Activated CD4-positive, alpha-beta T cell treated with anti-CD3 and anti-CD28 coated beads for 36 hours (primary cell): ENCODE data around the gene SEPTIN11. TPM values are rescaled to one million over a fixed set of nuclear protein-coding genes. Genes with fewer than 3 reads are reported as not detected.
A peak's percentile ranks its signal among the peaks of the same experiment; 100 is the strongest.

ENCODE experiments used
- ATAC-seq: fragments of 200-7000 bp; cut with Tn5 transposase; one replicate; pipeline ENCODE4 v1.10.0; 2021; ENCODE audit warnings: mild to moderate bottlenecking, moderate library complexity
- CTCF ChIA-PET: fragments of 350-600 bp; sonication (Branson Sonifier 250); formaldehyde crosslinking; loops from one replicate; lab custom pipeline; 2021; ENCODE audit warnings: antibody characterized with exemption; lab: Charles Lee
- POLR2A ChIA-PET: fragments of 350-600 bp; sonication (Branson Sonifier 250); formaldehyde crosslinking; loops from one replicate; lab custom pipeline; 2021; ENCODE audit warnings: antibody characterized with exemption, inconsistent platforms; lab: Charles Lee
- DNase-seq: peaks from one replicate; pipeline ENCODE4 v3.0.0-alpha.2; 2020
- H3K27ac Mint-ChIP-seq: one replicate; pipeline ENCODE4 v1.8.0; 2021; ENCODE audit warnings: mixed read lengths
- H3K27me3 Mint-ChIP-seq: one replicate; pipeline ENCODE4 v1.8.0; 2021; ENCODE audit warnings: mixed read lengths
- H3K36me3 Mint-ChIP-seq: one replicate; pipeline ENCODE4 v1.8.0; 2021; ENCODE audit warnings: low read depth, mixed read lengths
- H3K4me1 Mint-ChIP-seq: one replicate; pipeline ENCODE4 v1.8.0; 2021; ENCODE audit warnings: mixed read lengths
- H3K4me3 Mint-ChIP-seq: one replicate; pipeline ENCODE4 v1.8.0; 2021; ENCODE audit warnings: mild to moderate bottlenecking, moderate library complexity, mixed read lengths
- H3K9me3 Mint-ChIP-seq: one replicate; pipeline ENCODE4 v1.8.0; 2021; ENCODE audit warnings: low read depth, mixed read lengths
- intact Hi-C, 2 experiments: fragments of 100-400 bp; cut with DNase I in 1 of 2; cut with micrococcal nuclease in 1 of 2; formaldehyde crosslinking; loops; one replicate each; pipeline versions ENCODE4 v1.14.2 to v1.15.1; 2022 to 2024; cut with DNase I, micrococcal nuclease
- total RNA-seq, 2 experiments: library from RNA; stranded (reverse); gene quantifications; one replicate each; pipeline ENCODE4 v1.2.3, GENCODE V29; 2021

The SEPTIN11 gene
- total RNA-seq, 2 experiments from 2014 or later: 15.5 to 34.5 TPM

DNA sequence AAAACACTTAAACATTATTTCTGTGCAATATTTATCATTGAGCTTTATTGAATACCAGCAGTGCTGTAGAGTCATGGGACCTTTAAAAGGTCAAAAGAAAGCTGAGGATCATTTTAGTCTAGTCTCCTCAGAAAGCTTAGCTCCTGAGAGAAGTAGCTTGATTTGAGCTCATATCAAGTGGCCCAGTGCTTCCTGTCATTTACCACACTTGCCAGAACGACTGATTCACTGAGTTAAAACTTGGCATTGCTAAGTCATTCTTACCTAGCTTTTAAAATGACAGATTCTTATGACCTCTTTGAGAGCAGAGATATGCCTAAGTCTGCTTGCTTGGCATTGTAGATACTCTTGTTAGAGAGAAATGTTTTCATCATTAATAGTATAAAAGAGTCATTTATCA lies 15.2 kb downstream of the SEPTIN11 start:
- ATAC-seq (peak; percentile 17), DNase-seq (no peak)
- CTCF ChIA-PET: interaction anchor here (0.6 to 1.0 kb wide), 3 partner anchors 10 to 304 kb away, joined by 3 to 5 read pairs (median 3); no protein-coding TSS in a partner anchor
- H3K27me3 Mint-ChIP-seq: peaks cover 2% of the 10 kb centered on the region
- no peak overlapping the region for H3K4me3 Mint-ChIP-seq
- intact Hi-C loops: no loop called here
- no peak overlapping the region for H3K27ac Mint-ChIP-seq
- POLR2A ChIA-PET: no interaction called here
- H3K4me1 Mint-ChIP-seq: peaks cover 19% of the 10 kb centered on the region
- H3K9me3 Mint-ChIP-seq: peaks cover 2% of the 10 kb centered on the region
- H3K36me3 Mint-ChIP-seq: peaks cover 3% of the 10 kb centered on the region

DNA sequence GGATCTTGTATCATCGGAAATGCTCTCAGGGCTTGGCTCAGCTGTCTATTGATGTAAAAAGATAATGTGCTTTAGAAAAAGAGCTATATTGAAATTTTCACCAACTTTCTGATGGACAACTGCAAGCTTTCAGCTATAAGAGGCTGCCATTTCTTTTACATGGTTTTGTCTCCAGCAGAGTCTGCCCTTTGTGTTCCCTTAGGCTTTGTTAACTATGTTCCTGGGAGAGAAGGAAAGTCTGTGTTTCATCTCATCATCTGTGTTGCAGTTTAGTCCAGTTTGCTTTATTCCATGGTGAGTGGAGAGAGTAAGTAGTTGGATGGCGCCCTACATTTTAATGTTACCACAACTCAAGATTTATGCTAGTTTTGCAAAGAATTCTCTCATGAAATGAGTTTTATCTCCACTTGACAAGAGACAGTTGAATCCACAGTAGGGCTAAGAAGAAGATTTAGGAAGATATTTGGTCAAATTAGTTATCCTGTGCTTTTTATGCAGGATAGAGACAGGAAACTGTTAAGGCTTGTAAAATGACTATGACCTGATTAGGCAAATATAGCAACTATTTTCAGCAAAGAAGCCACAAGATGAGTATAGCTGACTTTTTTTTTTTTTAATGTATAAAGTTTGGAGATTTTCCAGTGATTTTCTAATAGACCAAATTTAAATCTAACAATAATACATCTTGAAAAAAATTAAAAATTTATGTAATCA lies 16.5 kb downstream of the SEPTIN11 start:
- no peak for DNase-seq
- Mint-ChIP-seq H3K4me3 (no peak overlapping the region), H3K36me3 (peaks cover 3% of the 10 kb centered on the region), H3K27ac (no peak overlapping the region), H3K4me1 (peaks cover 9% of the 10 kb centered on the region), H3K9me3 (peaks cover 2% of the 10 kb centered on the region), H3K27me3 (no peaks in the 10 kb centered on the region)
- no peak for ATAC-seq
- ChIA-PET POLR2A (no interaction called here), CTCF (interaction anchor here (0.6 to 2.0 kb wide), 2 partner anchors 25 to 78 kb away, joined by 3 to 7 read pairs; no protein-coding TSS in a partner anchor)
- intact Hi-C loops: no loop called here

DNA sequence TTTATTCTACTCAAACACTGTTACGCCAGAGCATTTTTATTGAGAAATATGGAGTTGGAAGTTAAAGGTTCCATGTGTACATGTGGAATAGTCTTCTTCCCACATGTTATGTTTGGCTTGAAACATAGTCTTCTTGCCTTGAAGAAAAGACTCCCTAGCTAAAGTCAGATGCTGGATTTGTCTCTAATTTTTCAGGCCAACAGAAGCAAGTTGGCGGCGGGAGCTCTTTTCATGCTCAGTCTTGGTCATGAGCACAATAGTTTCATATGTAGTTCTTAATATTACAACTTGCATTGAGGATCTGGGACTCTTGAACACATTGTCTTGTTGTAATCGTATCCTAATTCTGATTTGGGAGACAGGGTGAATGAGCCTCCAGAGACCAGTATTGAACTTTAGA lies 19.4 kb downstream of the SEPTIN11 start:
- Mint-ChIP-seq H3K4me1 (peaks cover 9% of the 10 kb centered on the region), H3K36me3 (peaks cover 3% of the 10 kb centered on the region), H3K27me3 (no peaks in the 10 kb centered on the region), H3K9me3 (peaks cover 2% of the 10 kb centered on the region), H3K4me3 (no peak overlapping the region), H3K27ac (no peak overlapping the region)
- DNase-seq: no peak
- POLR2A ChIA-PET: no interaction called here
- CTCF ChIA-PET: interaction anchor here (1.2 kb wide), 1 partner anchor 1184 kb away, joined by 3 read pairs; no protein-coding TSS in a partner anchor
- no peak for ATAC-seq
- intact Hi-C loops: no loop called here

DNA sequence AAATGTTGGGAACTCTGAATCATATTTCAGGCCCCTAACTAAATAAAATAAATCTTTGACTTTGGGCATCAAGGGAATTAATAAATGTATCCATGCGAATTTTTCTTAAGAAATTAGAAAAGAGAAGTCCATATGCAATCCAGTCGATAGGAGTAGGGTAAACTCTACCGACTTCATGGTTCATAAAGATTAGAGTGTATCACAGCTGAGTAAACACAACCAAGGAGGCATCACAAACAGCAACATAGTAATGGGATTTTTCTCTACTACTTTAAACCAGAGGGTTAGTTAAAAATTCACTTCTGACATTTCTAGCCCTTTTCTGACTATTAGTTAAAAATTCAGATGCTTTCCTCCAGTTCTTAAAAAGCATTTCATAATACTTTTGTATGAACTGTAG lies 19.9 kb downstream of the SEPTIN11 start:
- ATAC-seq (no peak), DNase-seq (no peak)
- intact Hi-C loops: no loop called here
- no peak overlapping the region for H3K27ac Mint-ChIP-seq
- no peak overlapping the region for H3K4me3 Mint-ChIP-seq
- H3K27me3 Mint-ChIP-seq: no peaks in the 10 kb centered on the region
- H3K36me3 Mint-ChIP-seq: no peaks in the 10 kb centered on the region
- ChIA-PET CTCF (interaction anchor here (1.2 kb wide), 1 partner anchor 1185 kb away, joined by 3 read pairs; no protein-coding TSS in a partner anchor), POLR2A (no interaction called here)
- H3K4me1 Mint-ChIP-seq: peaks cover 5% of the 10 kb centered on the region
- H3K9me3 Mint-ChIP-seq: no peaks in the 10 kb centered on the region

DNA sequence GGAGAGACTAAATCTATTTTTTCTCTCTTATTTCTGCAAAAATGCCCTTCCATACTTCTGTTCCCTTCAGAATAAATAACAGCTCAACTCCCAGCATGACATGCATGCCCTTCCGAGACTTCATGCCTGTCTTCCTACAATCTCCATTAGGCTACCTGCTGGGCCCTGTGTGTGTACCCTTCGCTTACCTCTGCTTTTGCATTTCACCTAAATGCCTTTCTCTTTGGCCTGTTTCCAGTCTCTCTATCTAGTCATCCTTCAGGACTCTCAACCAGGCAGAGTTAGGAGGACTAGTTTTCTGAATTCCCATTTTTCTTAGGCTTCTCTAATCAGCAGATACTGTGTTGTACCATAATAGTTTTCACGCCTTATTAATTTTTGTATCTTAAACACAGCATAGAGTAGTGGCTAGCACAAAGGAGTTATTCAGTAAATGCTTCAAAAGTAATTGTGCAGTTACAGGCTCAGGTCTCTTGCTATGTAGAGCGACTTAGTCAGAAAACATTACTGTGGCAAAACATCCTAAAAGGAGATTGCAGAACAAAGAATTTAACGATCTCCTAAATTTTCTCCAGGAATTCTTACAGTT lies 20.5 kb downstream of the SEPTIN11 start:
- DNase-seq (no peak), ATAC-seq (no peak)
- H3K27me3 Mint-ChIP-seq: no peaks in the 10 kb centered on the region
- no peak overlapping the region for H3K4me3 Mint-ChIP-seq
- H3K9me3 Mint-ChIP-seq: no peaks in the 10 kb centered on the region
- ChIA-PET CTCF (interaction anchor here (1.2 kb wide), 1 partner anchor 1185 kb away, joined by 3 read pairs; no protein-coding TSS in a partner anchor), POLR2A (no interaction called here)
- H3K27ac Mint-ChIP-seq: no peak overlapping the region
- H3K36me3 Mint-ChIP-seq: no peaks in the 10 kb centered on the region
- peaks cover 2% of the 10 kb centered on the region for H3K4me1 Mint-ChIP-seq
- intact Hi-C loops: no loop called here

DNA sequence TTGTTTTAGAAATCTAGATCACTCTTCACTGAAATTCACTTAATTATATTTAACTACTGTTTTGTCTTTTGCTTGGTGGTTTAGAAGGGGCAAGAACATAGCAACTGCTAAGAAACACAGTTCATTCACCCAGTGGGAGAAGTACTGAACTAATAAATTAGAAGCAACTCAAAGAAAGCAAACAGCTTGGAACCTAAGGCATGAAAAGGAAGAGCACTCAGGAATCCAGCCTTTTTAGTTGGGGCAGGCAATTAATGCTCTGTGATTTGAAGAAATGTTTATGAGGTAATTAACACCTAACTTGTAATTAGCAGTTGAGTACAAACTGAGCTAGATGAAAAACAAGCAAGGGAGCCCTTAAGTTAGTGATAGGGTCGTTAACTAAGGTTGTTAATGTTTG lies 22.8 kb downstream of the SEPTIN11 start:
- DNase-seq (no peak), ATAC-seq (no peak)
- Mint-ChIP-seq H3K4me3 (no peak overlapping the region), H3K4me1 (peaks cover 4% of the 10 kb centered on the region), H3K9me3 (no peaks in the 10 kb centered on the region), H3K36me3 (no peaks in the 10 kb centered on the region), H3K27ac (no peak overlapping the region), H3K27me3 (no peaks in the 10 kb centered on the region)
- intact Hi-C loops: no loop called here
- CTCF ChIA-PET: no interaction called here
- POLR2A ChIA-PET: no interaction called here

DNA sequence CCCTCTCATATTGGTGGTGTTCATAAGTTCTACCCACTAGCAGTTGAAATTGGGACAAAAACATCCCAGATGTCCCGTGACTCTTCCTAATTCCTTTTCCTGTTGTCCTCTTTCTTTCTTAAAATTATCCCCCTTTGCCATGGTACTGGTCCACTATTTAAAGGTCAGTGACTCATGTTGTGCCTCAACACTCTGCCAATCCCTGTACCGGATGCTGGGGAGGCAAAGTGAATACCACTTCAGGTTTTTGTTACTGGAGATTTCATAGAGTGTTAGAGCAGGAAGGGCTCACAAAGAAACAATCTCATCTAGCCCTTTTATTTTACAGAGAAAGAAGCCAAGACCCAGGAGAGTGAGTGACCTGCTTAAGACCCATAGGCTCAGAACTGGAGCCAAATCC lies 24.6 kb downstream of the SEPTIN11 start:
- ChIA-PET POLR2A (no interaction called here), CTCF (interaction anchor here (0.7 to 1.5 kb wide), 2 partner anchors 9 to 24 kb away, joined by 3 to 5 read pairs; no protein-coding TSS in a partner anchor)
- H3K4me3 Mint-ChIP-seq: no peak overlapping the region
- intact Hi-C loops: no loop called here
- peaks cover 19% of the 10 kb centered on the region for H3K4me1 Mint-ChIP-seq
- DNase-seq (no peak), ATAC-seq (no peak)
- H3K27me3 Mint-ChIP-seq: no peaks in the 10 kb centered on the region
- H3K27ac Mint-ChIP-seq: no peak overlapping the region
- H3K9me3 Mint-ChIP-seq: no peaks in the 10 kb centered on the region
- H3K36me3 Mint-ChIP-seq: no peaks in the 10 kb centered on the region

DNA sequence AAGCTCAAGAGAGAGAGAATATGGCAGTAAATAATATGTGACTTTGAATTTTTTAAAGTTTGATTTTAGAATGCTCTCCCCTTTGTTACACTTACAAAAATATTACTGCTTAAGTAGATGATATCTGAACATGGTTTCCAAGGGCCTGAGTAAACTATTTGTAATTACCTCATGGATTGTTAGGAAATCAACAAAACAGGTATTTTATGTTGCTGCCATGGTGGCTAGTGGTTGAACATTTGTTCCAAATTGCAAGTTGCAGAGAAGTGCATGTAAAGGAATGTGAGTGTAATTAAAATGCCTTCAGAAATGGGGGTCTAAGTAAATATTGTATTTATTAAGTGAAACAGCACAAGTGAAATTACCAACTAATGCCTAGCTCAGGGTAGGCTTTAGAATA lies 27.6 kb downstream of the SEPTIN11 start:
- Mint-ChIP-seq H3K27ac (no peak overlapping the region), H3K36me3 (no peaks in the 10 kb centered on the region), H3K9me3 (no peaks in the 10 kb centered on the region), H3K27me3 (no peaks in the 10 kb centered on the region), H3K4me3 (no peak overlapping the region), H3K4me1 (peaks cover 31% of the 10 kb centered on the region)
- ATAC-seq (no peak), DNase-seq (no peak)
- intact Hi-C loops: no loop called here
- POLR2A ChIA-PET: no interaction called here
- CTCF ChIA-PET: interaction anchor here (0.6 to 1.3 kb wide), 6 partner anchors 10 to 374 kb away, joined by 3 to 7 read pairs (median 4); no protein-coding TSS in a partner anchor

DNA sequence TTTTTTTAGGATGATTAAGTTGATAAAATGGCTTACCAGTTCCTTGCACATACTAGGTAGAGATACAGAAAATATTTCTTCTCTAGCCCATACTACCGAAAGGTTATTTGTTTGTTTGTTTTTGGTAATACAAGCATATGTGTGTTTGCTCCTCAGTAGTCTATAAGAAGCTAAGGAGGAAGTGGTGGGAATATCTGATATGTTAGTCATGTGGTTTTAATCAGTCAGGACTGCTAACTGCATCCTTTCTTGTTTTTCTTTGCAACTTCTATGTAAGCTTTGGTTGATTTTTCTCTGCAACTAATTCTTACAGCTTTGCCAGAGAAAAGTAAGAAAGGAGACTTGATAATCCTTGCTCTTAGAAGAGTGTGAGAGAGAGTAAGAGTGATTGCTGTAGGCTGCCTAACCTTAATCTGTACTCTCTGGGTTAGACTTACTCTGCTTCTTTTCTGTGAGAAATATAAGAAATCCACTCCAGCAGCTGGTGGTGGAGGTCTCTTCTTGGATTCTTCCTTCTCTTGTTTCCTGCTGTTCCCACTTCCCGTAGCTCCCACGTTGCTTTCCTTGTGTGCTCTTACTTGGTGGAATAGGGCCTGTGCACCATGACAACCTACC lies 28.3 kb downstream of the SEPTIN11 start:
- CTCF ChIA-PET: interaction anchor here (0.6 to 1.0 kb wide), 6 partner anchors 9 to 375 kb away, joined by 3 to 7 read pairs (median 4); no protein-coding TSS in a partner anchor
- intact Hi-C loops: no loop called here
- DNase-seq: no peak
- H3K36me3 Mint-ChIP-seq: no peaks in the 10 kb centered on the region
- no peak overlapping the region for H3K27ac Mint-ChIP-seq
- H3K4me3 Mint-ChIP-seq: no peak overlapping the region
- H3K4me1 Mint-ChIP-seq: peaks cover 38% of the 10 kb centered on the region
- POLR2A ChIA-PET: interaction anchor here (0.6 kb wide), 1 partner anchor 296 kb away, joined by 3 read pairs; no protein-coding TSS in a partner anchor
- no peak for ATAC-seq
- H3K27me3 Mint-ChIP-seq: no peaks in the 10 kb centered on the region
- H3K9me3 Mint-ChIP-seq: no peaks in the 10 kb centered on the region

DNA sequence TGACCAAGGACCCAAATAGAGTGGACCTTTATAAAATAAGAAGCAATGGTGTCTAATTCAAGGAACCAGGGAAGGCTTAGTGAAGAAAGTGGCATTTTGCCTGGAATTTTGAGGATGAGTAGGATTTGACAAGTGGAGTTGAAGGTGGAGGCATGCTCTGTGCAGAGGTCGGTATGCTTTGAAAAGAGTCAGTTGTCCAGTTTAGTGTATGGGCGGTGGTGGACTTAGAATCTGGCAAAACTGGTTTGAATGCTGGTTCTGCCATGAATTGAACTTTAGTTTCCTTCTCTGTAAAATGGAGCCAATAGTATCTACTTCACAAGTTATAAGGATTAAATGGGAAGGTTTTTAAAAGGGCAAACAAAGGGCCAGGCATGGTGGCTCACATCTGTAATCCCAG lies 29.7 kb downstream of the SEPTIN11 start:
- intact Hi-C loops: no loop called here
- peaks cover 52% of the 10 kb centered on the region for H3K4me1 Mint-ChIP-seq
- ChIA-PET POLR2A (no interaction called here), CTCF (interaction anchor here (1.1 kb wide), 1 partner anchor 104 kb away, joined by 3 read pairs; no protein-coding TSS in a partner anchor)
- no peak for ATAC-seq
- H3K27me3 Mint-ChIP-seq: no peaks in the 10 kb centered on the region
- no peaks in the 10 kb centered on the region for H3K36me3 Mint-ChIP-seq
- H3K4me3 Mint-ChIP-seq: no peak overlapping the region
- H3K27ac Mint-ChIP-seq: no peak overlapping the region
- no peak for DNase-seq
- H3K9me3 Mint-ChIP-seq: no peaks in the 10 kb centered on the region

DNA sequence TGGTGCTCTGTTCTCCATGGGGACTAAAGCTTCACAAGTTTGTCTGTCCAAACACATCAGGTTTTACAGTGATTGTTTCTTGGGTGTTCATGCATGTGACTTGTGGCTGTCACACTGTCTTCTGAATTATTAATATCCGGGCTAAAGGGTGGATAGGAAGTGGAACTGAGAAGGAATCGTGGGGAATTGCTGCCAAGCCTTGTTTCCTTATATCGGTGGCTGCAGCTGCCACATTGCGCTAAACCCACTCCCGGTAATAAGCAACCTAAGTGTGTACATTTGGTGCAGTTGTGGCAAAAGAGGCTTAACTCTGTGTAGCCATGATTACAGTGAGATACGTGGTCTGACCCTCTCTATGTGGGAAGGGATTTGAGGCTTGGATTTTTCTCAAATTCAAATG lies 30.7 kb downstream of the SEPTIN11 start:
- ATAC-seq (no peak), DNase-seq (no peak)
- Mint-ChIP-seq H3K4me1 (peaks cover 63% of the 10 kb centered on the region), H3K27ac (no peak overlapping the region), H3K4me3 (no peak overlapping the region), H3K36me3 (no peaks in the 10 kb centered on the region), H3K9me3 (no peaks in the 10 kb centered on the region), H3K27me3 (no peaks in the 10 kb centered on the region)
- CTCF ChIA-PET: interaction anchor here (1.1 to 1.3 kb wide), 2 partner anchors 10 to 103 kb away, joined by 3 read pairs; no protein-coding TSS in a partner anchor
- POLR2A ChIA-PET: no interaction called here
- intact Hi-C loops: no loop called here
